ENCODE measurements around the gene KRTCAP3.

DNA sequence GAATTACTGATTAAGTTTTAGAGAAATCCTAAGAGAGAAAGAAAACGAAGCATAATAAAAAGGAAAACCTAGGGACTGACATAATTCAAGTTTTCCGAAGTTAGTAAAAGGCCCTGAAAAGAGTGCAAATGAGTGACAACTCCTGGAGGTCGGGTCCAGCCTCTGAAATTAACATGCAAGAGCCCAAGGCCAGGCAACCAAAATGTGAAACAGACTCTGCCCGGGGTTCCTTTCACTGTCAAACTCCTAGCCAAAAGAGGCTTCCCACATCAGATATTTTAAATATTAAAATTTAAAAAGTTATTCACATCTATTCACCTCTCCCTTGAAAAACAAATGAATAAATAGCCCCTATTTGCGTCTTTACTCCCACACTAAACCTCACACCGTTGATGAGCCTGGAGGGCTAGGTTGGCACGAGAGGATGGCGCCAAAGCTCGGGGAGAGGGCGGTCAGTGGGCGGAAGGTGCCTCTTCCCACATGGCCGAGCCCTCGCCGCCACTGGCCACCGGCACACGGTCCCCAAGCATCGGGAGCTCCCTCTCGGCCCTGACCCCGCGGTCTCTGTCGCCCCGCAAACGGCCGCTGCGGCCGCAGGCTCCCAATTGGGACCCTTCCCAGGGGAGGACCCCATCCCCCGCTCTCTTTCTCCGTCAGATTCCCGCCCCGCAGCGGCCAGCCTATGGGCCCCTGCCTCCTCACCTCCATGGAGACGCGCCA, 33.4 kb upstream of the KRTCAP3 start:
- TF ChIP-seq POLR2AphosphoS5 (IDR thresholded peaks at IDR 0.05) (no peak), CTCF (IDR thresholded peaks at IDR 0.05) (no peak)

All from upper lobe of left lung (tissue), 4 donors.